Lower lobe of right lung (tissue), 2 donors: ENCODE data around the gene NLRC3. TPM values are rescaled to one million over a fixed set of nuclear protein-coding genes. Genes with fewer than 3 reads are reported as not detected.
A peak's percentile ranks its signal among the peaks of the same experiment; 100 is the strongest.

Source experiments
- ATAC-seq, 2 donors: fragments of 200-7000 bp; cut with Tn5 transposase; one replicate each; pipeline ENCODE4 v1.9.1; 2020 to 2022; ENCODE audit warnings: mild to moderate bottlenecking in 2 of 2, moderate library complexity in 2 of 2
- DNase-seq: peaks from one replicate; pipeline ENCODE4 v3.0.0-alpha.2; 2020
- H3K27ac ChIP-seq: fragments of 200-600 bp; one replicate; pipeline ENCODE4 v1.8.0; 2022
- H3K27me3 ChIP-seq: fragments of 200-600 bp; one replicate; pipeline ENCODE4 v1.8.0; 2022; ENCODE audit warnings: low read depth
- H3K36me3 ChIP-seq: fragments of 200-600 bp; one replicate; pipeline ENCODE4 v1.8.0; 2022; ENCODE audit warnings: mild to moderate bottlenecking
- H3K4me1 ChIP-seq: fragments of 200-600 bp; one replicate; pipeline ENCODE4 v1.8.0; 2022
- H3K4me3 ChIP-seq: fragments of 200-600 bp; one replicate; pipeline ENCODE4 v1.8.0; 2022; ENCODE audit warnings: mild to moderate bottlenecking
- H3K9me3 ChIP-seq: fragments of 200-600 bp; one replicate; pipeline ENCODE4 v1.8.0; 2022
- intact Hi-C: fragments of 100-400 bp; cut with DNase I; formaldehyde crosslinking; loops from one replicate; pipeline ENCODE4 v1.11.0; 2022
- total RNA-seq: library from RNA; stranded (reverse); fragmentation: NEBNext Ultra II Directional; extraction: Animal tissue kit (Norgen Biotek cat#: 25700); gene quantifications from one replicate; pipeline ENCODE4 v1.2.1, GENCODE V29; 2021
- TF ChIP-seq, protein P1 (sequence below): fragments of 200-600 bp; IDR thresholded peaks from one replicate; pipeline ENCODE4 v1.8.0; 2022; ENCODE audit warnings: antibody characterized with exemption, mild to moderate bottlenecking
- donor health status: DM: no; HTN: yes; CAD: no; lungs with severe emphysema.

The NLRC3 gene
- total RNA-seq, 1 donor from 2014 or later = 3.9 TPM

DNA sequence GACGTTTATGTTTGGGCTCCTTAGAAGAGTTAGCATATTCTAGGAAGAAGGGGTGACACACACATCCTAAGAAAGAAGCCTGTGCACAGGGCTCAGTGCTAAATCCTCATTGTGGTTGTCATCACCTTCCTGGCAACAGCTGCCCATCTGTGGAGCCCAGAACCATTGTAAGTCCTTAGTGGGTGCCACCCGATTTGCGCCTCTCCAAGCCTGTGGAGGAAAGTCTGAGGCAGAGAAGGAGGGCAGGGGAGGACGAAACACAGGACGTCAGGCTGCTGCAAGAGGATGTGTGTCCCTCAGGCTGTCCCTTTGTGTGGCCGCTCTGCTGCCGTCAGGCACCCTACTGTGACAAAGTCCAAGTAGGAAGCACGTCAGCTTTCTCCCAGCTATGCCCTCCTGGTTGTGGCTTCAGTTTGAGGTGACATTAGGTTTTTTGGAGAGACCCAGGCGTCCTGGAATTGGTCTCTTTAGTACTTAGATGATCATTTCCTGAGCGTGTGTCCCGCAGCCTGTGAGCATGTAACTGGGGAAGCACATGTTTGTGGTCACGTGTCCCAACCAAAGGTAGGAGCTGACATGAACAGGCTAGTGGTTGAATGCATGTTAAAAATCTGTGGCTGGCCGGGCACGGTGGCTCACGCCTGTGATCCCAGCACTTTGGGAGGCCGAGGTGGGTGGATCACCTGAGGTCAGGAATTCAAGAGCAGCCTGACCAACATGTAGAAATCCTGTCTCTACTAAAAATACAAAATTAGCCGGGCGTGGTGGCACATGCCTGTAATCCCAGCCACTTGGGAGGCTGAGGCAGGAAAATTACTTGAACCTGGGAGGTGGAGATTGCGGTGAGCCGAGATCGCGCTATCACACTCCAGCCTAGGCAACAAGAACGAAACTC, 65.7 kb downstream of the NLRC3 start:
- DNase-seq (no peak), ATAC-seq (no peak)
- no peak overlapping the region for H3K27ac ChIP-seq
- no peaks in the 10 kb centered on the region for H3K27me3 ChIP-seq
- no peaks in the 10 kb centered on the region for H3K9me3 ChIP-seq
- TF ChIP-seq, protein P1, sequence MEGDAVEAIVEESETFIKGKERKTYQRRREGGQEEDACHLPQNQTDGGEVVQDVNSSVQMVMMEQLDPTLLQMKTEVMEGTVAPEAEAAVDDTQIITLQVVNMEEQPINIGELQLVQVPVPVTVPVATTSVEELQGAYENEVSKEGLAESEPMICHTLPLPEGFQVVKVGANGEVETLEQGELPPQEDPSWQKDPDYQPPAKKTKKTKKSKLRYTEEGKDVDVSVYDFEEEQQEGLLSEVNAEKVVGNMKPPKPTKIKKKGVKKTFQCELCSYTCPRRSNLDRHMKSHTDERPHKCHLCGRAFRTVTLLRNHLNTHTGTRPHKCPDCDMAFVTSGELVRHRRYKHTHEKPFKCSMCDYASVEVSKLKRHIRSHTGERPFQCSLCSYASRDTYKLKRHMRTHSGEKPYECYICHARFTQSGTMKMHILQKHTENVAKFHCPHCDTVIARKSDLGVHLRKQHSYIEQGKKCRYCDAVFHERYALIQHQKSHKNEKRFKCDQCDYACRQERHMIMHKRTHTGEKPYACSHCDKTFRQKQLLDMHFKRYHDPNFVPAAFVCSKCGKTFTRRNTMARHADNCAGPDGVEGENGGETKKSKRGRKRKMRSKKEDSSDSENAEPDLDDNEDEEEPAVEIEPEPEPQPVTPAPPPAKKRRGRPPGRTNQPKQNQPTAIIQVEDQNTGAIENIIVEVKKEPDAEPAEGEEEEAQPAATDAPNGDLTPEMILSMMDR = no peak
- H3K36me3 ChIP-seq = peaks cover 90% of the 10 kb centered on the region
- no peak overlapping the region for H3K4me3 ChIP-seq
- intact Hi-C loops = no loop called here
- no peaks in the 10 kb centered on the region for H3K4me1 ChIP-seq

- no peaks in the 10 kb centered on the region for H3K4me1 ChIP-seq
- ATAC-seq = peak in 1 of 2 donors; percentile 56
- TF ChIP-seq, protein P1 = no peak
- no peaks in the 10 kb centered on the region for H3K9me3 ChIP-seq
- intact Hi-C loops = no loop called here
- peaks cover 88% of the 10 kb centered on the region for H3K36me3 ChIP-seq
- H3K4me3 ChIP-seq = no peak overlapping the region
- H3K27ac ChIP-seq = no peak overlapping the region
- DNase-seq = no peak
- no peaks in the 10 kb centered on the region for H3K27me3 ChIP-seq
These were observed 66.8 kb downstream of the NLRC3 start for GRCh38 chr16:3510416-3510815.

DNA sequence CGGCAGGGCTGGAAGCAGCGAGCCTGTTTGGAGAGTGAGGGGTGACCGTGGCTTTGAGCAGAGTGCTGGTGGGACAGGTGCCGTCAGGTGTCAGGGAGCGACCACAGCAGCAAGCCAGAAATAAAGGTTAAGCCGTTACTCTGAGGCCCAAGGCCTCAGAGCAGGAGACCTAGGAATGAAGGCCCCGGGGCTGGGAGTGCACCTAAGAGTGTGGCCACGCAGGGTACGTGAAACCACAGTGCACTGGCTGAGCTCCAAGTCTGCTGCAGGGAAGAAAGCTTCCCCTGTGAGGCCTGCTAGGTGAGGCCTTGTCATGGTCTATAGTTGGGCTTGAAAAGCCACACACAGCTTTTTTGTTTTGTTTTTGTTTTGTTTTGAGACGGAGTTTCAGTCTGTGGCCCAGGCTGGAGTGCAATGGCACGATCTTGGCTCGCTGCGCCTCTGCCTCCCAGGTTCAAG, 67.7 kb downstream of the NLRC3 start:
- H3K9me3 ChIP-seq = no peaks in the 10 kb centered on the region
- no peak overlapping the region for H3K27ac ChIP-seq
- ATAC-seq (peak; percentile 47 to 68), DNase-seq (no peak)
- TF ChIP-seq, protein P1 = no peak
- H3K4me3 ChIP-seq = no peak overlapping the region
- H3K27me3 ChIP-seq = no peaks in the 10 kb centered on the region
- no peaks in the 10 kb centered on the region for H3K4me1 ChIP-seq
- H3K36me3 ChIP-seq = peaks cover 88% of the 10 kb centered on the region
- intact Hi-C loops = no loop called here

DNA sequence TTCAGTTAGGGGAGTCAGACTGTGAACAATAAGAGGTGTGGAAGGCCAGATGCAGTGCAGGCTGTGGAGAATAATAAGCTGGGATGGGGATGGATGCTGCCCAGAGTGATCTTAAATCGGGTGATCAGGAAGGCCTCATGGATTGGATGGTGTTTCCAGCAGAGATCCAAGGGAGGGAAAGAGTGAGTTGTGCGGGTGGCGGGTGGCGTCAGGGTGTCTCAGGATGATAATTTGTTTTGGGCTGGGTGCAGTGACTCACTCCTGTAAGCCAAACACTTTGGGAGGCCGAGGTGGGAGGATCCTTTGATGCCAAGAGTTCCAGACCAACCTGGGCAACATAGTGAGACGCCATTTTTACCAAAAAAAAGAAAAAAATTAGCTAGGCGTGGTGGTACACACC, 68.5 kb downstream of the NLRC3 start:
- no peak for DNase-seq
- Histone ChIP-seq H3K4me3 (no peak overlapping the region), H3K27me3 (no peaks in the 10 kb centered on the region), H3K9me3 (no peaks in the 10 kb centered on the region), H3K27ac (no peak overlapping the region), H3K36me3 (peaks cover 80% of the 10 kb centered on the region), H3K4me1 (no peaks in the 10 kb centered on the region)
- ATAC-seq = no peak
- intact Hi-C loops = no loop called here
- TF ChIP-seq, protein P1 = no peak

GRCh38 chr16:3503523-3503922, 73.7 kb downstream of the NLRC3 start:
- no peak for DNase-seq
- Histone ChIP-seq H3K4me1 (peaks cover 16% of the 10 kb centered on the region), H3K27me3 (no peaks in the 10 kb centered on the region), H3K4me3 (no peak overlapping the region), H3K36me3 (peaks cover 31% of the 10 kb centered on the region), H3K9me3 (no peaks in the 10 kb centered on the region), H3K27ac (no peak overlapping the region)
- ATAC-seq = no peak
- intact Hi-C loops = no loop called here
- TF ChIP-seq, protein P1 = no peak
